ENCODE results near the gene WRAP53. TPM values are rescaled to one million over a fixed set of nuclear protein-coding genes. Genes with fewer than 3 reads are reported as not detected.

Gene WRAP53
- total RNA-seq, 2 experiments from 2014 or later: 24.8 to 30.7 TPM

GRCh38 chr17:7651665-7652387 is 36.5 kb upstream of the WRAP53 start:
- no peaks in the 10 kb centered on the region for H3K79me2 ChIP-seq (ENCODE audit: insufficient read depth, low read depth, low read length)
- no peak overlapping the region for H3K4me2 ChIP-seq (ENCODE audit: low read length)
- no peaks in the 10 kb centered on the region for H3K4me1 ChIP-seq (ENCODE audit: insufficient read depth, low read length, poor library complexity, severe bottlenecking)
- no peak overlapping the region for H2AFZ ChIP-seq (ENCODE audit: low read length)
- no peak overlapping the region for H3K27ac ChIP-seq (ENCODE audit: low read depth, low read length, poor library complexity, severe bottlenecking)
- H4K20me1 ChIP-seq (ENCODE audit: insufficient read depth, low read length): no peaks in the 10 kb centered on the region
- H3K36me3 ChIP-seq (ENCODE audit: insufficient read depth, low read length): no peaks in the 10 kb centered on the region
- intact Hi-C loops (cut with micrococcal nuclease; ENCODE audit: unreplicated experiment): no loop called here
- TF ChIP-seq CTCF (conservative IDR thresholded peaks at IDR 0.05; ENCODE audit: low read length): no peak
- no peak for TF ChIP-seq EZH2phosphoT487 (IDR thresholded peaks at IDR 0.05; ENCODE audit: borderline replicate concordance, low read depth, low read length)
- H3K4me3 ChIP-seq (ENCODE audit: low read depth, low read length, poor library complexity, severe bottlenecking): no peak overlapping the region
- H3K9me2 ChIP-seq (ENCODE audit: insufficient read depth, low read length): no peaks in the 10 kb centered on the region
- POLR2A ChIA-PET: interaction anchor here (0.6 kb wide), 1 partner anchor 16 kb away, joined by 3 read pairs; no protein-coding TSS in a partner anchor
- CTCF ChIA-PET (ENCODE audit: unreplicated experiment): no interaction called here
- H3K9me3 ChIP-seq (ENCODE audit: low read length): no peaks in the 10 kb centered on the region
- DNase-seq (ENCODE audit: low spot score): no peak
- BruUV-seq (replicated peaks): no TSS peak

- ChIA-PET CTCF (ENCODE audit: unreplicated experiment) (no interaction called here), POLR2A (interaction anchor here (0.6 kb wide), 1 partner anchor 17 kb away, joined by 3 read pairs; no protein-coding TSS in a partner anchor)
- no peak overlapping the region for H2AFZ ChIP-seq (ENCODE audit: low read length)
- no peak overlapping the region for H3K4me2 ChIP-seq (ENCODE audit: low read length)
- intact Hi-C loops (cut with micrococcal nuclease; ENCODE audit: unreplicated experiment): no loop called here
- H3K9me3 ChIP-seq (ENCODE audit: low read length): no peaks in the 10 kb centered on the region
- H3K4me1 ChIP-seq (ENCODE audit: insufficient read depth, low read length, poor library complexity, severe bottlenecking): no peaks in the 10 kb centered on the region
- no TSS peak for BruUV-seq (replicated peaks)
- no peak for DNase-seq (ENCODE audit: low spot score)
- no peaks in the 10 kb centered on the region for H3K36me3 ChIP-seq (ENCODE audit: insufficient read depth, low read length)
- H3K27ac ChIP-seq (ENCODE audit: low read depth, low read length, poor library complexity, severe bottlenecking): no peak overlapping the region
- no peaks in the 10 kb centered on the region for H3K79me2 ChIP-seq (ENCODE audit: insufficient read depth, low read depth, low read length)
- no peak overlapping the region for H3K4me3 ChIP-seq (ENCODE audit: low read depth, low read length, poor library complexity, severe bottlenecking)
- no peaks in the 10 kb centered on the region for H4K20me1 ChIP-seq (ENCODE audit: insufficient read depth, low read length)
- no peak for TF ChIP-seq CTCF (conservative IDR thresholded peaks at IDR 0.05; ENCODE audit: low read length)
- no peak for TF ChIP-seq EZH2phosphoT487 (IDR thresholded peaks at IDR 0.05; ENCODE audit: borderline replicate concordance, low read depth, low read length)
- no peaks in the 10 kb centered on the region for H3K9me2 ChIP-seq (ENCODE audit: insufficient read depth, low read length)
These were observed 35.6 kb upstream of the WRAP53 start for GRCh38 chr17:7652388-7653356.
